Transverse colon (tissue), 4 donors: ENCODE results near the gene MAN1A2. TPM values are rescaled to one million over a fixed set of nuclear protein-coding genes. Genes with fewer than 3 reads are reported as not detected.

Experiments
- DNase-seq: peaks from one replicate; pipeline ENCODE4 v3.0.0-alpha.2; 2019
- H3K27ac ChIP-seq, 4 donors: fragments of 200-600 bp; sonication (generic); 2 replicates each; pipeline ENCODE4 v1.5.1; 2016 to 2018; ENCODE audit warnings: inconsistent platforms in 4 of 4
- H3K27me3 ChIP-seq: fragments of 200-600 bp; sonication (generic); 2 replicates; pipeline ENCODE4 v1.5.1; 2017; ENCODE audit warnings: inconsistent platforms
- H3K36me3 ChIP-seq, 4 donors: fragments of 200-600 bp; sonication (generic); 2 replicates each; pipeline ENCODE4 v1.5.1; 2017 to 2019; ENCODE audit warnings: inconsistent platforms in 4 of 4
- H3K4me1 ChIP-seq, 4 donors: fragments of 200-600 bp; sonication (generic); 2 replicates each; pipeline ENCODE4 v1.5.1; 2017 to 2020; ENCODE audit warnings: inconsistent platforms in 4 of 4
- H3K4me3 ChIP-seq, 4 donors: fragments of 200-600 bp; sonication (generic); 1 replicate in 1 of 4; 2 replicates in 3 of 4; pipeline versions ENCODE4 v1.5.1 to v1.6.1; 2017 to 2019; ENCODE audit warnings: inconsistent platforms in 4 of 4
- H3K9me3 ChIP-seq, 2 donors: fragments of 200-600 bp; sonication (generic); 2 replicates each; pipeline ENCODE4 v1.5.1; 2017 to 2019; ENCODE audit warnings: inconsistent platforms in 2 of 2
- EP300 ChIP-seq: sonication (generic); formaldehyde crosslinking; IDR thresholded peaks from one replicate; pipeline ENCODE4 v1.6.1; 2017; ENCODE audit warnings: antibody characterized with exemption, low read depth
- POLR2A ChIP-seq: fragments of 450-650 bp; IDR thresholded peaks from one replicate; pipeline ENCODE4 v1.6.1; 2016; ENCODE audit warnings: antibody characterized with exemption, mild to moderate bottlenecking, moderate library complexity
- POLR2AphosphoS5 ChIP-seq, 3 donors: sonication (generic); formaldehyde crosslinking; IDR thresholded peaks; one replicate each; pipeline ENCODE4 v1.6.1; 2016; ENCODE audit warnings: antibody characterized with exemption in 3 of 3
- WGBS, 2 donors: methylation state at CpG; one replicate each; pipeline ENCODE4 v1.1.5; 2018; ENCODE audit warnings: low coverage in 1 of 2; 5-methylcytosine and 5-hydroxymethylcytosine counted together
- in situ Hi-C, 4 donors: fragments of 200-750 bp; cut with MboI; loops; one replicate each; pipeline versions ENCODE4 v1.15.0 to v1.15.1; 2017; ENCODE audit warnings: low sequenced_read_pairs in 3 of 4, low pct_ligation_motif_present in 1 of 4, low pct_unique_long_range_greater_than_20kb in 1 of 4
- intact Hi-C: fragments of 100-400 bp; cut with DNase I; formaldehyde crosslinking; loops from one replicate; pipeline ENCODE4 v1.15.1; 2023; ENCODE audit warnings: low total_unique reads
- total RNA-seq, 4 donors: library from RNA; depleted of rRNA; stranded (reverse); fragments of >200 nt; gene quantifications; one replicate each; pipeline ENCODE4 v1.1.0, GENCODE V29; 2016
- TF ChIP-seq, protein P1 (sequence below), 5 experiments: fragments of 200-600 bp in 3 of 5; fragments of 450-650 bp in 2 of 5; sonication (generic) in 3 of 5; IDR thresholded peaks; 1 replicate in 2 of 5; 2 replicates in 3 of 5; pipeline ENCODE4 v1.5.1; 2016 to 2017; ENCODE audit warnings: antibody characterized with exemption in 5 of 5, inconsistent platforms in 3 of 5, mild to moderate bottlenecking in 2 of 5, moderate library complexity in 1 of 5

The MAN1A2 gene
- total RNA-seq, 4 donors from 2014 or later, result 9.0 to 38.6 (median 21.6) TPM

DNA sequence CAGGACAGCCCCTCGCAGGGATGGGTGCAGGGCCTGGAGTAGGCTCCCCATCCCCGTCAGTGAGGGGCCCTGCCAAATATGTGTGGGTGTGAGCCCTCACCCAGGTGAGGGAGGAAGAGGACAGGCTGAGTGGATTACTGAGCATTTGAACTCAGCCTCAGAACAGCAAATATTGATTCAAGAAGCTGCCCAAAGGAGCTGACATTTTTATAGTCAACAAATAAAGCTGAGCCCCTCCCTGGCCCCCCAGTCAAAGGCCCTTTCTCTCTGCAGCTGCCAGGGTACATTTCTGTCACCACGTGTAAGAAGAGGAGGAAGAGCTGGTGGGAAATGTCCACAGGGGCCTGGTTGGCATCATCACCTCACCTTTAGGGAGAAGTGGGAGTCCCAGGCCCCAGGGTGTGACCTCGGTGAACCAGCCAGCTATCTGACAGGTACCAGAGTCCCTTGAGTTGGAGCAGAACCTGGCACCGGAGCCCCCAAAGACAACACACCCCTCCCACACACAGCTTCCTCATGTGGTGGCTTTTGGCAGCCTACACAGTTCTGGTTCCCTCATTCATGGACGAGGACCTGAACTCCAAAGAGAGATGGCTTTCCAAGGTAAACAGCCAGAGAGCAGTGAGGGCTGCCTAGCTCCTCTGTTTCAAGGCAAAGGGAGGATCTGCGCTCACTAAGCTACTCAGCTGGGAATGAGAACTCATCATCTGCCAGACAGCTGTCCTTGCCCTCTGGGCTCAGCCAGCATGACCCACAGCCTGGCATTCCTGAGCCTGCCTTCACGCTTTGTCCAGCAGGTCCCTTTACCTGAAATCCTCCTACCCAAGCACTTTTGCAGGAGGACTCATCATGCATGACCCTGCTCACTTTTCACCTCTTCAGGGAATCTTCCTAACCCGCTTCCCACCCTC, 195.6 kb downstream of the MAN1A2 start:
- in situ Hi-C loops (no loop called here), intact Hi-C loops (no loop called here)
- Histone ChIP-seq H3K9me3 (no peaks in the 10 kb centered on the region), H3K27me3 (no peaks in the 10 kb centered on the region), H3K27ac (peak overlapping the region in 3 of 4 donors; percentile 22 to 70 (median 33)), H3K36me3 (no peaks in the 10 kb centered on the region), H3K4me3 (no peak overlapping the region), H3K4me1 (peaks cover 0 to 13% (median 11%) of the 10 kb centered on the region in 4 donors)
- TF ChIP-seq, protein P1, sequence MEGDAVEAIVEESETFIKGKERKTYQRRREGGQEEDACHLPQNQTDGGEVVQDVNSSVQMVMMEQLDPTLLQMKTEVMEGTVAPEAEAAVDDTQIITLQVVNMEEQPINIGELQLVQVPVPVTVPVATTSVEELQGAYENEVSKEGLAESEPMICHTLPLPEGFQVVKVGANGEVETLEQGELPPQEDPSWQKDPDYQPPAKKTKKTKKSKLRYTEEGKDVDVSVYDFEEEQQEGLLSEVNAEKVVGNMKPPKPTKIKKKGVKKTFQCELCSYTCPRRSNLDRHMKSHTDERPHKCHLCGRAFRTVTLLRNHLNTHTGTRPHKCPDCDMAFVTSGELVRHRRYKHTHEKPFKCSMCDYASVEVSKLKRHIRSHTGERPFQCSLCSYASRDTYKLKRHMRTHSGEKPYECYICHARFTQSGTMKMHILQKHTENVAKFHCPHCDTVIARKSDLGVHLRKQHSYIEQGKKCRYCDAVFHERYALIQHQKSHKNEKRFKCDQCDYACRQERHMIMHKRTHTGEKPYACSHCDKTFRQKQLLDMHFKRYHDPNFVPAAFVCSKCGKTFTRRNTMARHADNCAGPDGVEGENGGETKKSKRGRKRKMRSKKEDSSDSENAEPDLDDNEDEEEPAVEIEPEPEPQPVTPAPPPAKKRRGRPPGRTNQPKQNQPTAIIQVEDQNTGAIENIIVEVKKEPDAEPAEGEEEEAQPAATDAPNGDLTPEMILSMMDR (IDR thresholded peaks at IDR 0.05), result no peak
- no peak for TF ChIP-seq POLR2A
- WGBS, 2 donors, result 49 to 69% methylated on average over 4 to 9 of the region's 9 CpGs
- DNase-seq, result peak; percentile 52

DNA sequence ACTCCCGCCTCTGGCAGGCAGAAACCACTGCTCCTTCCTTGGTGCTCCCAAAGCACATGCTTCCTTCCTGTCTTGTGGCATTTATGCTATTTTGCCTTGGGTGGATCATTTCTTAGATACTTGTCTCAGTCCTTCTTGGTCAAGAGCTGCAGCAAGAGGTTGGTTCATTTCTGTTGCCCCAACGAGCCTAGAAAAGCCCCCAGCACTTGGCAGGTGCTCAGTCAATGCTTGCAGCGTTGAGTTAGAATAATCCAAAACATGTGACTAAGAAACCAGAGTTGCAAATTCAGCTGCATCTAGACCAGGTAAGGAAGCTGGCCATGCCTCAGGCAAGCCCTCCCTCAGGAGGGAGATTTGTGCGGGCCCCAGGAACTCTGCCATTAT, 196.2 kb downstream of the MAN1A2 start:
- intact Hi-C loops (no loop called here), in situ Hi-C loops (no loop called here)
- no peak for DNase-seq
- H3K4me1 ChIP-seq, result peaks cover 0 to 13% (median 11%) of the 10 kb centered on the region in 4 donors
- H3K27ac ChIP-seq, result peak overlapping the region in 1 of 4 donors; percentile 70
- no peaks in the 10 kb centered on the region for H3K27me3 ChIP-seq
- TF ChIP-seq, protein P1 (IDR thresholded peaks at IDR 0.05), result no peak
- no peak for TF ChIP-seq EP300
- no peak for TF ChIP-seq POLR2A
- TF ChIP-seq POLR2AphosphoS5 (IDR thresholded peaks at IDR 0.05), result no peak
- no peak overlapping the region for H3K4me3 ChIP-seq
- no peaks in the 10 kb centered on the region for H3K9me3 ChIP-seq
- WGBS, 2 donors, result 89 to 90% methylated on average over 3 to 4 of the region's 4 CpGs
- no peaks in the 10 kb centered on the region for H3K36me3 ChIP-seq

DNA sequence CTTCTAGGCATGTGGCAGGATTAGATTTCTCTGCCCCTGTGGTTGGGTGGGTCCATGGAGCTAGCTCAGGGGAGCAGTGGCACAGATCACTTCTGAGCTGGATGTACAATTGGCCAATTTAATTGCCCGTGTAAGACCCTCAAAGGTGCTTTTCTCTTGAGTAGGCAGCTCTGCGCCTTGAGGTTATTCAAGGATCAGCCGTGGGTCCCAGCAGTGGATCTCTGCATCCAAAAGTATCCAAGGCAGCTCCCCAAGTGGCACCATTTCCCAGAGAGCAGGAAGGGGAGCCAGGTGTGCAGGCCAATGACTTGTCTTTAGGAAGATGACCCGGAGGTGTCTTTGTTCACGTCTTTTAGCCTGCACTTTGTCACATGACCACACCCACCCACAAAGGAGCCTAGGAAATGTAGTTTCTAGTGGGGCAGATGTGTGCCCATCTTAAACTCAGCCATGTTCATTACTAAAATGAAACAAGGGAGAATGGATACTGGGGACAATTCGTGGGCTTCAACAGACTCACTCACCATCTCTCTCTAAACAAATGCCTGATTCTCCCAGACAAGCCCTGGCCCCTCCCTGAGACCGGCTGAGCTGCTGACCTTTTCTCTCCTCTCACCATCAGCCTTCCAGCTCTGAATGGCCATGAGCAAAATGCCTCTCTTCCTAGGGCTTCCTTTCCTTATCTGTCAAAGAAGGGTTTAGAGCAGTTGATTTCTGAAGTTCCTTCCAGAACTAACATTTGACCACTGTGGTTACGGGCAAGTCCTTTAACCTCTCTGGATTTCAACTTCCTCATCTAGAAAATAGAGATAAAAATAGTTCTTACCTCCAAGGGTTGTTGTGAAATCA, 197.2 kb downstream of the MAN1A2 start:
- 61 to 75% methylated on average over 3 to 8 of the region's 8 CpGs for WGBS, 2 donors
- TF ChIP-seq, protein P1 (IDR thresholded peaks at IDR 0.05), result no peak
- no peak for TF ChIP-seq POLR2AphosphoS5 (IDR thresholded peaks at IDR 0.05)
- no peak for TF ChIP-seq POLR2A
- no peak for TF ChIP-seq EP300
- in situ Hi-C loops, result no loop called here
- Histone ChIP-seq H3K4me3 (no peak overlapping the region), H3K27ac (no peak overlapping the region), H3K9me3 (no peaks in the 10 kb centered on the region), H3K27me3 (no peaks in the 10 kb centered on the region), H3K36me3 (no peaks in the 10 kb centered on the region), H3K4me1 (peaks cover 0 to 13% (median 11%) of the 10 kb centered on the region in 4 donors)
- intact Hi-C loops, result no loop called here
- no peak for DNase-seq

DNA sequence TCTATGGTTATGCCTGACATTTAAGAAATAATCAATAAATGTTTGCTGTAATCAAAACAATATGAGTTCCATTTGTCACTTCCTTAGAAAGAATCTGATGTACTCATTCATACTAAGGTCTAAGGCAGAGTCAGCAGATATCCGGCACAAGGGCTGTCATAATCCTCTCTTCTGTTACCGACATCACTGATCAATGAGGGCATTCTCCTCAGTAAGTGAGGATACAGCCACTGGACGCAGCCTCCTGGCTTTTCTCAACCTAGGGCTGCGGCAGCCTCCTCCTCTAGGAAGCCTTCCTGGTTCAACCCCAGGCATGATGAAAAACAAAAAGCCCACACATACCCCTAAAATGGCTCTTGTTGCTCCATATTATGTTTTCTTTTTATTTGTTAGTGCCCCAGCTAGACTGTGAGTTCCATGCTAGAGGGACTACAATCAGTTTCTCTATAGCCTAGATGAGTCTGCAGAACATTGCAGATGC, 197.9 kb downstream of the MAN1A2 start:
- peaks cover 0 to 19% (median 13%) of the 10 kb centered on the region in 4 donors for H3K4me1 ChIP-seq
- H3K27ac ChIP-seq, result no peak overlapping the region
- intact Hi-C loops (no loop called here), in situ Hi-C loops (no loop called here)
- no peaks in the 10 kb centered on the region for H3K36me3 ChIP-seq
- DNase-seq, result no peak
- no peak overlapping the region for H3K4me3 ChIP-seq
- H3K27me3 ChIP-seq, result no peaks in the 10 kb centered on the region
- H3K9me3 ChIP-seq, result no peaks in the 10 kb centered on the region
- WGBS, 2 donors, result 88 to 100% methylated on average over 1 to 4 of the region's 4 CpGs
- TF ChIP-seq POLR2AphosphoS5 (IDR thresholded peaks at IDR 0.05), result no peak
- TF ChIP-seq, protein P1 (IDR thresholded peaks at IDR 0.05), result no peak
- TF ChIP-seq POLR2A, result no peak
- TF ChIP-seq EP300, result no peak
